SK-N-SH treated with all-trans-retinoic acid at 6 μM for 48 hours (cell line): ENCODE results near the gene BMP4.

Experiments
- ATAC-seq: fragments of 200-7000 bp; cut with Tn5 transposase; 3 replicates; pipeline ENCODE4 v1.9.1; 2020; ENCODE audit warnings: mild to moderate bottlenecking, moderate library complexity
- BACH2 ChIP-seq: fragments of 250-450 bp; sonication (Bioruptor Pico); IDR thresholded peaks from 2 replicates; pipeline ENCODE4 v1.9.0; 2021; ENCODE audit warnings: mild to moderate bottlenecking, borderline replicate concordance
- CREB5 ChIP-seq: fragments of 250-450 bp; sonication (Bioruptor Pico); IDR thresholded peaks from 2 replicates; pipeline ENCODE4 v1.5.1; 2020; ENCODE audit warnings: low read depth, mild to moderate bottlenecking, moderate library complexity
- CSDC2 ChIP-seq: fragments of 250-450 bp; sonication (Bioruptor Pico); IDR thresholded peaks from 2 replicates; pipeline ENCODE4 v1.5.0; 2020; ENCODE audit warnings: mild to moderate bottlenecking, moderate library complexity
- ESRRG ChIP-seq: fragments of 250-450 bp; sonication (Bioruptor Pico); IDR thresholded peaks from 2 replicates; pipeline ENCODE4 v1.6.1; 2021; ENCODE audit warnings: mild to moderate bottlenecking
- PATZ1 ChIP-seq: fragments of 250-450 bp; sonication (Bioruptor Pico); IDR thresholded peaks from 2 replicates; pipeline ENCODE4 v1.8.0; 2020; ENCODE audit warnings: mild to moderate bottlenecking, moderate library complexity, borderline replicate concordance
- PPARA ChIP-seq: fragments of 250-450 bp; sonication (Bioruptor Pico); IDR thresholded peaks from 2 replicates; pipeline ENCODE4 v1.5.0; 2020; ENCODE audit warnings: mild to moderate bottlenecking, borderline replicate concordance
- RARB ChIP-seq: fragments of 250-450 bp; sonication (Bioruptor Pico); IDR thresholded peaks from 2 replicates; pipeline ENCODE4 v1.8.0; 2021; ENCODE audit warnings: mild to moderate bottlenecking, moderate library complexity
- SNAI2 ChIP-seq: fragments of 250-450 bp; sonication (Bioruptor Pico); IDR thresholded peaks from 2 replicates; pipeline ENCODE4 v1.5.0; 2020; ENCODE audit warnings: mild to moderate bottlenecking, moderate library complexity
- TCF4 ChIP-seq: fragments of 250-450 bp; sonication (Bioruptor Pico); IDR thresholded peaks from 2 replicates; pipeline ENCODE4 v1.8.0; 2021; ENCODE audit warnings: mild to moderate bottlenecking, moderate library complexity, borderline replicate concordance
- TOX ChIP-seq: fragments of 250-450 bp; sonication (Bioruptor Pico); IDR thresholded peaks from 2 replicates; pipeline ENCODE4 v1.8.0; 2021; ENCODE audit warnings: mild to moderate bottlenecking, moderate library complexity, borderline replicate concordance
- TSHZ2 ChIP-seq: fragments of 250-450 bp; sonication (Bioruptor Pico); IDR thresholded peaks from 2 replicates; pipeline ENCODE4 v1.5.0; 2020; ENCODE audit warnings: mild to moderate bottlenecking, moderate library complexity
- ZC3H10 ChIP-seq: fragments of 250-450 bp; sonication (Bioruptor Pico); IDR thresholded peaks from 2 replicates; pipeline ENCODE4 v1.5.1; 2021; ENCODE audit warnings: mild to moderate bottlenecking, moderate library complexity
- ZFP3 ChIP-seq: fragments of 250-450 bp; sonication (Bioruptor Pico); IDR thresholded peaks from 2 replicates; pipeline ENCODE4 v1.5.0; 2020; ENCODE audit warnings: mild to moderate bottlenecking, moderate library complexity
- ZNF565 ChIP-seq: fragments of 450-650 bp; formaldehyde crosslinking; conservative IDR thresholded peaks from 2 replicates; pipeline ENCODE4 v1.5.0; 2020; ENCODE audit warnings: low read depth, mild to moderate bottlenecking, moderate library complexity
- ZNF70 ChIP-seq: fragments of 450-650 bp; formaldehyde crosslinking; IDR thresholded peaks from 2 replicates; pipeline ENCODE4 v1.5.0; 2020; ENCODE audit warnings: mild to moderate bottlenecking, moderate library complexity
- ZNF8 ChIP-seq: fragments of 450-650 bp; formaldehyde crosslinking; IDR thresholded peaks from 2 replicates; pipeline ENCODE4 v1.5.0; 2020; ENCODE audit warnings: mild to moderate bottlenecking, moderate library complexity
- TF ChIP-seq, protein P1 (sequence below): fragments of 250-450 bp; sonication (Bioruptor Pico); IDR thresholded peaks from 2 replicates; pipeline ENCODE4 v1.8.0; 2021; ENCODE audit warnings: low read depth, mild to moderate bottlenecking, moderate library complexity, borderline replicate concordance

Gene BMP4

GRCh38 chr14:54001189-54001878 lies 44.7 kb upstream of the BMP4 start:
- TF ChIP-seq ESRRG (CRISPR knock-in tag) (no peak), CREB5 (no peak), TCF4 (CRISPR knock-in tag) (no peak), ZNF8 (CRISPR knock-in tag) (no peak), ZFP3 (CRISPR knock-in tag) (no peak), ZC3H10 (CRISPR knock-in tag) (no peak), TSHZ2 (CRISPR knock-in tag) (no peak), CSDC2 (CRISPR knock-in tag) (no peak), TOX (no peak), PPARA (CRISPR knock-in tag) (no peak)
- TF ChIP-seq, all 23 proteins: peak for 0
- no peak for ATAC-seq

- ATAC-seq: no peak
- TF ChIP-seq CSDC2 (CRISPR knock-in tag) (no peak), ZNF565 (CRISPR knock-in tag) (no peak), ZNF8 (CRISPR knock-in tag) (no peak), ESRRG (CRISPR knock-in tag) (no peak)
Observed at GRCh38 chr14:54000341-54000811, 43.8 kb upstream of the BMP4 start.

DNA sequence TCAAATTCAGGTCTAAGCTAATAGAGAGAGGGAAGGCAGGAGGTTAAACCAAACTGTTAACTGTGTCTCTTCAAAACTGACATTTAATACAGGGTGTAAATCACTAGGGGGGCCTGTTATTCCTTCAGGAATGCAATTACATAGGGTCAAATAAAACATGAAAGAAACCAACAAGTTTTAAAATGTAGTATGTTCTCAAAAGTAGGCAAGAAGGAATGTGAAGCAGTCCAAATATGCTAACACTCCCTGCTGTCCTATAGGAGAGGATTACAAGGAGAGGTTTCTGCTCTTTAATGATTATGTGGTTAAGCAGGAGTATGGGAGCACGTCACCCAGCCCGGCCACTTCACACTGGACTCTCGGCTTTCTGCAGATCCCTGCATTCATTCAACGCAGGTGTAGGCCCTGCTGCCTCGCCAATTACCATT lies 42.5 kb upstream of the BMP4 start:
- TF ChIP-seq CSDC2 (CRISPR knock-in tag) (no peak), SNAI2 (no peak), PATZ1 (CRISPR knock-in tag) (no peak), BACH2 (CRISPR knock-in tag) (no peak), ZNF8 (CRISPR knock-in tag) (no peak), RARB (no peak), CREB5 (no peak), TCF4 (CRISPR knock-in tag) (no peak), TSHZ2 (CRISPR knock-in tag) (no peak), ZC3H10 (CRISPR knock-in tag) (no peak)
- no peak for ATAC-seq

DNA sequence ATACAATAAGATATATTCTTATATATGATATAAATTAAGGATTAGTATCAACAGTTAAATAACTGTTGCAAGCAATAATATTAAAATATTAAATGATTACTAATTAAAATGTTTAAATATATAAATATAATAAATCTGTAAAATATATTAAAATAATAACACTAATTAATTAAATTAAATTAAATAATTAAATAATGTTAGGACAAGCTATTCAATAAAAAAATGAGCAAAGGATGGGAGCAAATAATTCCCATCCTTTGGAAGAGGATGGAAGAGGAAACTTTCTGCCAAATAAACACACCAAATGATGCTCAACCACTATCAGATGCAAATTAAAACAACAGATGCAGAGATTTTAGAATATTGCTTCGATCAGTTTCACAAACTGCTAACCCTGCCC lies 39.4 kb upstream of the BMP4 start:
- ATAC-seq: no peak
- TF ChIP-seq CREB5 (no peak), TOX (no peak), ZC3H10 (CRISPR knock-in tag) (no peak), PATZ1 (CRISPR knock-in tag) (no peak), ZNF70 (CRISPR knock-in tag) (no peak), ZFP3 (CRISPR knock-in tag) (no peak), SNAI2 (no peak), PPARA (CRISPR knock-in tag) (no peak)
- TF ChIP-seq, protein P1, sequence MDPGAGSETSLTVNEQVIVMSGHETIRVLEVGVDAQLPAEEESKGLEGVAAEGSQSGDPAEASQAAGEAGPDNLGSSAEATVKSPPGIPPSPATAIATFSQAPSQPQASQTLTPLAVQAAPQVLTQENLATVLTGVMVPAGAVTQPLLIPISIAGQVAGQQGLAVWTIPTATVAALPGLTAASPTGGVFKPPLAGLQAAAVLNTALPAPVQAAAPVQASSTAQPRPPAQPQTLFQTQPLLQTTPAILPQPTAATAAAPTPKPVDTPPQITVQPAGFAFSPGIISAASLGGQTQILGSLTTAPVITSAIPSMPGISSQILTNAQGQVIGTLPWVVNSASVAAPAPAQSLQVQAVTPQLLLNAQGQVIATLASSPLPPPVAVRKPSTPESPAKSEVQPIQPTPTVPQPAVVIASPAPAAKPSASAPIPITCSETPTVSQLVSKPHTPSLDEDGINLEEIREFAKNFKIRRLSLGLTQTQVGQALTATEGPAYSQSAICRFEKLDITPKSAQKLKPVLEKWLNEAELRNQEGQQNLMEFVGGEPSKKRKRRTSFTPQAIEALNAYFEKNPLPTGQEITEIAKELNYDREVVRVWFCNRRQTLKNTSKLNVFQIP (CRISPR knock-in tag): no peak
